ENCODE measurements around the gene IRF2BPL.

The IRF2BPL gene

GRCh38 chr14:76990084-76990483 is 38.4 kb downstream of the IRF2BPL start:
- H3K9me3 ChIP-seq (replicated peaks; ENCODE audit: low read length), result no peaks in the 10 kb centered on the region
- no peaks in the 10 kb centered on the region for H3K36me3 ChIP-seq (ENCODE audit: insufficient read depth, low read length)
- no peak overlapping the region for H3K4me3 ChIP-seq (ENCODE audit: low read length)
- H3K27me3 ChIP-seq (ENCODE audit: control insufficient read depth, insufficient read depth, low read length), result no peaks in the 10 kb centered on the region
- no peaks in the 10 kb centered on the region for H3K4me1 ChIP-seq (ENCODE audit: control insufficient read depth, insufficient read depth, low read length)
- no peak overlapping the region for H3K4me2 ChIP-seq (ENCODE audit: low read length)
- H3K9ac ChIP-seq (ENCODE audit: low read depth, low read length), result no peak overlapping the region

GRCh38 chr14:76987956-76988520 is 40.5 kb downstream of the IRF2BPL start:
- Histone ChIP-seq H3K4me2 (ENCODE audit: low read length) (no peak overlapping the region), H3K4me1 (ENCODE audit: control insufficient read depth, insufficient read depth, low read length) (no peaks in the 10 kb centered on the region), H3K9me3 (replicated peaks; ENCODE audit: low read length) (no peaks in the 10 kb centered on the region), H3K27me3 (ENCODE audit: control insufficient read depth, insufficient read depth, low read length) (no peaks in the 10 kb centered on the region), H3K36me3 (ENCODE audit: insufficient read depth, low read length) (no peaks in the 10 kb centered on the region), H3K4me3 (ENCODE audit: low read length) (no peak overlapping the region), H3K9ac (ENCODE audit: low read depth, low read length) (no peak overlapping the region)

- no peak overlapping the region for H3K4me3 ChIP-seq (ENCODE audit: low read length)
Observed at GRCh38 chr14:76986231-76986565, 42.3 kb downstream of the IRF2BPL start.

GRCh38 chr14:76985540-76986230 is 42.8 kb downstream of the IRF2BPL start:
- H3K9ac ChIP-seq (ENCODE audit: low read depth, low read length), result no peak overlapping the region

More at GRCh38 chr14:76986231-76986565, 42.3 kb downstream of the IRF2BPL start:
- Histone ChIP-seq H3K9me3 (replicated peaks; ENCODE audit: low read length) (no peaks in the 10 kb centered on the region), H3K36me3 (ENCODE audit: insufficient read depth, low read length) (no peaks in the 10 kb centered on the region), H3K27me3 (ENCODE audit: control insufficient read depth, insufficient read depth, low read length) (no peaks in the 10 kb centered on the region), H3K4me2 (ENCODE audit: low read length) (no peak overlapping the region), H3K9ac (ENCODE audit: low read depth, low read length) (no peak overlapping the region), H3K4me1 (ENCODE audit: control insufficient read depth, insufficient read depth, low read length) (no peaks in the 10 kb centered on the region)

GRCh38 chr14:76984787-76985375 is 43.6 kb downstream of the IRF2BPL start:
- Histone ChIP-seq H3K27me3 (ENCODE audit: control insufficient read depth, insufficient read depth, low read length) (no peaks in the 10 kb centered on the region), H3K9me3 (replicated peaks; ENCODE audit: low read length) (no peaks in the 10 kb centered on the region), H3K4me3 (ENCODE audit: low read length) (no peak overlapping the region), H3K4me2 (ENCODE audit: low read length) (no peak overlapping the region), H3K4me1 (ENCODE audit: control insufficient read depth, insufficient read depth, low read length) (no peaks in the 10 kb centered on the region), H3K9ac (ENCODE audit: low read depth, low read length) (no peak overlapping the region), H3K36me3 (ENCODE audit: insufficient read depth, low read length) (no peaks in the 10 kb centered on the region)

More at GRCh38 chr14:76985540-76986230, 42.8 kb downstream of the IRF2BPL start:
- Histone ChIP-seq H3K9me3 (replicated peaks; ENCODE audit: low read length) (no peaks in the 10 kb centered on the region), H3K36me3 (ENCODE audit: insufficient read depth, low read length) (no peaks in the 10 kb centered on the region), H3K4me1 (ENCODE audit: control insufficient read depth, insufficient read depth, low read length) (no peaks in the 10 kb centered on the region), H3K4me2 (ENCODE audit: low read length) (no peak overlapping the region), H3K27me3 (ENCODE audit: control insufficient read depth, insufficient read depth, low read length) (no peaks in the 10 kb centered on the region), H3K4me3 (ENCODE audit: low read length) (no peak overlapping the region)

- Histone ChIP-seq H3K9ac (ENCODE audit: low read depth, low read length) (no peak overlapping the region), H3K4me2 (ENCODE audit: low read length) (no peak overlapping the region), H3K4me3 (ENCODE audit: low read length) (no peak overlapping the region), H3K36me3 (ENCODE audit: insufficient read depth, low read length) (no peaks in the 10 kb centered on the region), H3K9me3 (replicated peaks; ENCODE audit: low read length) (no peaks in the 10 kb centered on the region), H3K4me1 (ENCODE audit: control insufficient read depth, insufficient read depth, low read length) (no peaks in the 10 kb centered on the region), H3K27me3 (ENCODE audit: control insufficient read depth, insufficient read depth, low read length) (no peaks in the 10 kb centered on the region)
Observed at GRCh38 chr14:76984297-76984696, 44.2 kb downstream of the IRF2BPL start.

GRCh38 chr14:76981670-76982069 is 46.8 kb downstream of the IRF2BPL start:
- H3K27me3 ChIP-seq (ENCODE audit: control insufficient read depth, insufficient read depth, low read length), result no peaks in the 10 kb centered on the region
- no peak overlapping the region for H3K4me2 ChIP-seq (ENCODE audit: low read length)
- peaks cover 5% of the 10 kb centered on the region for H3K4me1 ChIP-seq (ENCODE audit: control insufficient read depth, insufficient read depth, low read length)
- no peak overlapping the region for H3K4me3 ChIP-seq (ENCODE audit: low read length)
- H3K9me3 ChIP-seq (replicated peaks; ENCODE audit: low read length), result no peaks in the 10 kb centered on the region
- no peaks in the 10 kb centered on the region for H3K36me3 ChIP-seq (ENCODE audit: insufficient read depth, low read length)
- no peak overlapping the region for H3K9ac ChIP-seq (ENCODE audit: low read depth, low read length)

GRCh38 chr14:76977793-76978720 is 50.5 kb downstream of the IRF2BPL start:
- Histone ChIP-seq H3K9me3 (replicated peaks; ENCODE audit: low read length) (no peaks in the 10 kb centered on the region), H3K4me3 (ENCODE audit: low read length) (no peak overlapping the region), H3K27me3 (ENCODE audit: control insufficient read depth, insufficient read depth, low read length) (no peaks in the 10 kb centered on the region), H3K36me3 (ENCODE audit: insufficient read depth, low read length) (no peaks in the 10 kb centered on the region), H3K4me2 (ENCODE audit: low read length) (no peak overlapping the region), H3K9ac (ENCODE audit: low read depth, low read length) (no peak overlapping the region), H3K4me1 (ENCODE audit: control insufficient read depth, insufficient read depth, low read length) (peaks cover 5% of the 10 kb centered on the region)

GRCh38 chr14:76976240-76977005 is 52.1 kb downstream of the IRF2BPL start:
- Histone ChIP-seq H3K4me2 (ENCODE audit: low read length) (no peak overlapping the region), H3K9ac (ENCODE audit: low read depth, low read length) (no peak overlapping the region), H3K9me3 (replicated peaks; ENCODE audit: low read length) (no peaks in the 10 kb centered on the region), H3K4me1 (ENCODE audit: control insufficient read depth, insufficient read depth, low read length) (peaks cover 5% of the 10 kb centered on the region), H3K27me3 (ENCODE audit: control insufficient read depth, insufficient read depth, low read length) (no peaks in the 10 kb centered on the region), H3K36me3 (ENCODE audit: insufficient read depth, low read length) (no peaks in the 10 kb centered on the region), H3K4me3 (ENCODE audit: low read length) (no peak overlapping the region)

- Histone ChIP-seq H3K4me2 (ENCODE audit: low read length) (no peak overlapping the region), H3K9ac (ENCODE audit: low read depth, low read length) (no peak overlapping the region), H3K9me3 (replicated peaks; ENCODE audit: low read length) (no peaks in the 10 kb centered on the region), H3K4me3 (ENCODE audit: low read length) (no peak overlapping the region), H3K27me3 (ENCODE audit: control insufficient read depth, insufficient read depth, low read length) (no peaks in the 10 kb centered on the region), H3K4me1 (ENCODE audit: control insufficient read depth, insufficient read depth, low read length) (peaks cover 5% of the 10 kb centered on the region), H3K36me3 (ENCODE audit: insufficient read depth, low read length) (no peaks in the 10 kb centered on the region)
Observed at GRCh38 chr14:76975812-76976211, 52.7 kb downstream of the IRF2BPL start.

- Histone ChIP-seq H3K9ac (ENCODE audit: low read depth, low read length) (no peak overlapping the region), H3K4me2 (ENCODE audit: low read length) (no peak overlapping the region), H3K27me3 (ENCODE audit: control insufficient read depth, insufficient read depth, low read length) (no peaks in the 10 kb centered on the region), H3K36me3 (ENCODE audit: insufficient read depth, low read length) (no peaks in the 10 kb centered on the region), H3K4me3 (ENCODE audit: low read length) (no peak overlapping the region), H3K4me1 (ENCODE audit: control insufficient read depth, insufficient read depth, low read length) (peaks cover 5% of the 10 kb centered on the region), H3K9me3 (replicated peaks; ENCODE audit: low read length) (no peaks in the 10 kb centered on the region)
Observed at GRCh38 chr14:76975051-76975450, 53.5 kb downstream of the IRF2BPL start.

Measured in skeletal muscle satellite cell (primary cell).